HCT116 (cell line): ENCODE measurements around the gene TSSK2. TPM values are rescaled to one million over a fixed set of nuclear protein-coding genes. Genes with fewer than 3 reads are reported as not detected.

Experiments
- ATAC-seq: fragments of 200-7000 bp; cut with Tn5 transposase; 2 replicates; pipeline ENCODE4 v1.9.1; 2020; ENCODE audit warnings: mild to moderate bottlenecking, moderate library complexity
- BruUV-seq: library from RNA; stranded (reverse); fragments of 400-500 nt; replicated peaks from 2 replicates; lab custom pipeline; 2021; lab: Mats Ljungman, UMichigan
- CTCF ChIA-PET: fragments of 300-600 bp; sonication (Branson Sonifier 250); formaldehyde crosslinking; loops from one replicate; lab custom pipeline; 2021; ENCODE audit warnings: antibody characterized with exemption; lab: Charles Lee
- POLR2A ChIA-PET: fragments of 300-600, 350-600 bp; sonication (Branson Sonifier 250); formaldehyde crosslinking; loops from one replicate; lab custom pipeline; 2021; ENCODE audit warnings: antibody characterized with exemption; lab: Charles Lee
- RAD21 ChIA-PET, 2 experiments: fragments of 300-600 bp; sonication (Branson Sonifier 250); formaldehyde crosslinking; loops; one replicate each; lab custom pipeline; 2023; ENCODE audit warnings: low total read pairs in 2 of 2; ENCODE audit not compliant: uncharacterized antibody in 2 of 2, unreplicated experiment in 2 of 2, low non-redundant PET in 1 of 2; lab: Charles Lee
- DNase-seq: peaks from one replicate; pipeline ENCODE4 v3.0.0-alpha.2; 2010; ENCODE audit warnings: low read depth, low spot score
- H2AFZ ChIP-seq: fragments of 200-600 bp; shearing (Covaris generic), sonication (generic); 2 replicates; pipeline ENCODE4 v1.6.1; 2017; ENCODE audit warnings: low read depth, mixed run types, mixed read lengths, antibody characterized with exemption, low read length; ENCODE audit not compliant: poor library complexity, severe bottlenecking
- H3K27ac ChIP-seq: 2 replicates; pipeline ENCODE4 v1.5.1; 2012; ENCODE audit warnings: low read depth, low read length
- H3K27me3 ChIP-seq: fragments of 200-600 bp; sonication (generic); 2 replicates; pipeline ENCODE4 v1.6.1; 2016; ENCODE audit warnings: mixed run types, low read length, mixed read lengths; ENCODE audit not compliant: insufficient read depth
- H3K36me3 ChIP-seq, 2 experiments: fragments of 200-500 bp in 1 of 2; fragments of 200-600 bp in 1 of 2; sonication (Bioruptor generic) in 1 of 2; sonication (generic) in 1 of 2; 2 replicates each; pipeline versions ENCODE4 v1.5.1 to v1.6.1; 2014 to 2016; ENCODE audit warnings: low read length in 2 of 2, inconsistent platforms in 1 of 2, mixed read lengths in 1 of 2, mixed run types in 1 of 2; ENCODE audit not compliant: insufficient read depth in 2 of 2, control insufficient read depth in 1 of 2
- H3K4me1 ChIP-seq, 2 experiments: fragments of 200-600 bp in 1 of 2; sonication (generic) in 1 of 2; 2 replicates each; pipeline versions ENCODE4 v1.5.1 to v1.6.1; 2012 to 2017; ENCODE audit warnings: low read length in 2 of 2, inconsistent platforms in 1 of 2, mild to moderate bottlenecking in 1 of 2, mixed read lengths in 1 of 2, mixed run types in 1 of 2, moderate library complexity in 1 of 2; ENCODE audit not compliant: insufficient read depth in 2 of 2, control insufficient read depth in 1 of 2
- H3K4me2 ChIP-seq: fragments of 200-600 bp; sonication (generic); 2 replicates; pipeline ENCODE4 v1.6.1; 2017; ENCODE audit warnings: mixed run types, low read length, mixed read lengths
- H3K4me3 ChIP-seq, 2 experiments: fragments of 200-600 bp in 1 of 2; sonication (generic) in 1 of 2; replicated peaks in 1 of 2; 2 replicates each; pipeline ENCODE4 v1.5.1; 2011 to 2016; ENCODE audit warnings: low read length in 2 of 2, control low read depth in 1 of 2, low read depth in 1 of 2, mild to moderate bottlenecking in 1 of 2, mixed read lengths in 1 of 2, mixed run types in 1 of 2
- H3K79me2 ChIP-seq: fragments of 200-600 bp; sonication (generic); 2 replicates; pipeline ENCODE4 v1.6.1; 2017; ENCODE audit warnings: mild to moderate bottlenecking, mixed run types, low read length, moderate library complexity, mixed read lengths; ENCODE audit not compliant: insufficient read depth
- H3K9ac ChIP-seq: fragments of 200-600 bp; sonication (generic); 2 replicates; pipeline ENCODE4 v1.6.1; 2016; ENCODE audit warnings: low read length, mixed read lengths
- H3K9me2 ChIP-seq: fragments of 200-600 bp; sonication (generic), shearing (Covaris generic); 2 replicates; pipeline ENCODE4 v1.6.1; 2017; ENCODE audit warnings: mixed run types, mild to moderate bottlenecking, moderate library complexity; ENCODE audit not compliant: insufficient read depth
- H3K9me3 ChIP-seq, 2 experiments: fragments of 200-500 bp in 1 of 2; fragments of 200-600 bp in 1 of 2; sonication (Bioruptor generic) in 1 of 2; sonication (generic) in 1 of 2; 2 replicates each; pipeline ENCODE4 v1.6.1; 2014 to 2017; ENCODE audit warnings: low read length in 2 of 2, mixed read lengths in 2 of 2, inconsistent platforms in 1 of 2, low read depth in 1 of 2, mild to moderate bottlenecking in 1 of 2, mixed run types in 1 of 2, moderate library complexity in 1 of 2; ENCODE audit not compliant: control insufficient read depth in 1 of 2, insufficient read depth in 1 of 2
- H4K20me1 ChIP-seq: fragments of 200-600 bp; sonication (generic), shearing (Covaris generic); 2 replicates; pipeline ENCODE4 v1.6.1; 2017; ENCODE audit warnings: mixed run types, mild to moderate bottlenecking, moderate library complexity; ENCODE audit not compliant: insufficient read depth
- ATF3 ChIP-seq: IDR thresholded peaks from 2 replicates; pipeline ENCODE4 v1.6.1; 2012
- CBX3 ChIP-seq: IDR thresholded peaks from 2 replicates; pipeline ENCODE4 v1.6.1; 2012; ENCODE audit warnings: low read depth
- CEBPB ChIP-seq: IDR thresholded peaks from 2 replicates; pipeline ENCODE4 v1.6.1; 2012; ENCODE audit warnings: low read depth
- CTCF ChIP-seq, 3 experiments: fragments of 200-600 bp in 1 of 3; sonication (generic) in 1 of 3; IDR thresholded peaks in 2 of 3; conservative IDR thresholded peaks in 1 of 3; 2 replicates each; pipeline ENCODE4 v1.5.1; 2012 to 2017; ENCODE audit warnings: low read depth in 2 of 3, low read length in 2 of 3, antibody characterized with exemption in 1 of 3, borderline replicate concordance in 1 of 3, control low read depth in 1 of 3, mild to moderate bottlenecking in 1 of 3, mixed read lengths in 1 of 3, mixed run types in 1 of 3, moderate library complexity in 1 of 3; ENCODE audit not compliant: insufficient read depth in 1 of 3
- EGR1 ChIP-seq: IDR thresholded peaks from 2 replicates; pipeline ENCODE4 v1.6.1; 2012; ENCODE audit warnings: low read depth
- ELF1 ChIP-seq: IDR thresholded peaks from 2 replicates; pipeline ENCODE4 v1.6.1; 2012; ENCODE audit warnings: low read depth, borderline replicate concordance
- EZH2 ChIP-seq: fragments of 200-600 bp; sonication (generic); IDR thresholded peaks from 2 replicates; pipeline ENCODE4 v1.6.1; 2017; ENCODE audit warnings: antibody characterized with exemption, mixed run types
- EZH2phosphoT487 ChIP-seq: fragments of 200-600 bp; IDR thresholded peaks from 2 replicates; pipeline ENCODE4 v1.6.1; 2018; ENCODE audit warnings: antibody characterized with exemption, borderline replicate concordance
- FOSL1 ChIP-seq: IDR thresholded peaks from 2 replicates; pipeline ENCODE4 v1.6.1; 2012; ENCODE audit warnings: low read depth
- MAX ChIP-seq: IDR thresholded peaks from 2 replicates; pipeline ENCODE4 v1.6.1; 2012
- POLR2A ChIP-seq: IDR thresholded peaks from 2 replicates; pipeline ENCODE4 v1.7.0; 2011; ENCODE audit warnings: borderline replicate concordance; ENCODE audit not compliant: insufficient read depth, insufficient read length; ENCODE audit errors: extremely low read depth
- POLR2AphosphoS5 ChIP-seq: IDR thresholded peaks from 2 replicates; pipeline ENCODE4 v1.6.1; 2011; ENCODE audit warnings: mild to moderate bottlenecking, low read depth, low read length, moderate library complexity
- RAD21 ChIP-seq: IDR thresholded peaks from 2 replicates; pipeline ENCODE4 v1.6.1; 2012; ENCODE audit warnings: low read depth, mild to moderate bottlenecking
- REST ChIP-seq: IDR thresholded peaks from 2 replicates; pipeline ENCODE4 v1.6.1; 2012; ENCODE audit warnings: low read depth
- TCF7L2 ChIP-seq: IDR thresholded peaks from 2 replicates; pipeline ENCODE4 v1.7.0; 2011; ENCODE audit warnings: borderline replicate concordance, inconsistent platforms; ENCODE audit not compliant: insufficient read depth, insufficient read length; ENCODE audit errors: extremely low read depth
- YY1 ChIP-seq: IDR thresholded peaks from 2 replicates; pipeline ENCODE4 v1.6.1; 2011; ENCODE audit warnings: low read length, low read depth, moderate library complexity, mild to moderate bottlenecking; ENCODE audit not compliant: insufficient replicate concordance; ENCODE audit errors: extremely low read depth
- ZFX ChIP-seq: fragments of 450-650 bp; IDR thresholded peaks from 2 replicates; pipeline ENCODE4 v1.6.1; 2017
- intact Hi-C: fragments of 100-400 bp; cut with micrococcal nuclease; formaldehyde crosslinking; loops from 2 replicates; pipeline ENCODE4 v1.10.0; 2022
- total RNA-seq: library from RNA; stranded (reverse); gene quantifications from one replicate; pipeline ENCODE4 v1.2.1, GENCODE V29; 2021; ENCODE audit not compliant: unreplicated experiment

The TSSK2 gene
- total RNA-seq, 1 experiment from 2014 or later: not detected

- Histone ChIP-seq H3K9ac (no peak overlapping the region), H3K4me2 (no peak overlapping the region), H3K36me3 (0 out of 4 replicates have a peak, but pooled peaks cover 0 to 4% of the 10 kb centered on the region in 2 experiments), H3K4me1 (peaks cover 10 to 15% of the 10 kb centered on the region in 2 experiments), H4K20me1 (0 out of 2 replicates have a peak, but pooled peaks cover 3% of the 10 kb centered on the region), H3K27me3 (no peaks in the 10 kb centered on the region), H3K27ac (no peak overlapping the region), H2AFZ (no peak overlapping the region), H3K9me3 (no peaks in the 10 kb centered on the region), H3K9me2 (no peaks in the 10 kb centered on the region), H3K4me3 (no peak overlapping the region), H3K79me2 (peaks cover 92% of the 10 kb centered on the region)
- ChIA-PET RAD21 (no interaction called here), POLR2A (no interaction called here), CTCF (no interaction called here)
- no TSS peak for BruUV-seq
- DNase-seq: no peak
- no peak for ATAC-seq
- intact Hi-C loops: no loop called here
- TF ChIP-seq TCF7L2 (no peak), RAD21 (no peak), CEBPB (no peak), REST (no peak), EZH2 (no peak), YY1 (no peak), CTCF (IDR thresholded peaks at IDR 0.05 in 2 of 3, conservative IDR thresholded peaks at IDR 0.05 in 1 of 3; ENCODE audit: borderline replicate concordance in 1 of 3, insufficient read depth in 1 of 3, low read depth in 2 of 3, low read length in 2 of 3) (no peak), POLR2A (no peak), ZFX (no peak), EGR1 (no peak), ELF1 (no peak), POLR2AphosphoS5 (no peak), CBX3 (no peak), MAX (no peak), FOSL1 (no peak), ATF3 (no peak), EZH2phosphoT487 (no peak)
These were observed 14.0 kb upstream of the TSSK2 start for GRCh38 chr22:19117111-19117512.
